Spinal cord (tissue), 10 donors: Measurements from ENCODE around the gene POTEI. TPM values are rescaled to one million over a fixed set of nuclear protein-coding genes. Genes with fewer than 3 reads are reported as not detected.
"Not testable (repeated sequence)": the region's sequence is repeated elsewhere in the genome, so short reads cannot be mapped to it uniquely, and the experiment has no call there.

Source experiments
- DNase-seq, 6 donors: peaks; one replicate each; pipeline versions ENCODE4 v3.0.0 to v3.0.0-alpha.2; 2013 to 2015; ENCODE audit warnings: low spot score in 6 of 6, low read depth in 4 of 6
- H3K27ac ChIP-seq: one replicate; pipeline ENCODE4 v1.5.1; 2013; ENCODE audit warnings: low read depth, low read length, control low read depth
- H3K27me3 ChIP-seq: one replicate; pipeline ENCODE4 v1.6.1; 2013; ENCODE audit warnings: low read length; ENCODE audit not compliant: control insufficient read depth, insufficient read depth
- H3K36me3 ChIP-seq: one replicate; pipeline ENCODE4 v1.6.1; 2013; ENCODE audit warnings: low read length; ENCODE audit not compliant: control insufficient read depth, insufficient read depth
- H3K4me1 ChIP-seq: one replicate; pipeline ENCODE4 v1.6.1; 2013; ENCODE audit warnings: low read length; ENCODE audit not compliant: control insufficient read depth, insufficient read depth
- H3K4me3 ChIP-seq: one replicate; pipeline ENCODE4 v1.5.1; 2013; ENCODE audit warnings: low read depth, low read length, control low read depth
- H3K9me3 ChIP-seq: one replicate; pipeline ENCODE4 v1.6.1; 2013; ENCODE audit warnings: low read length; ENCODE audit not compliant: control insufficient read depth, insufficient read depth
- WGBS: methylation state at CpG from one replicate; pipeline ENCODE4 v1.1.5; 2013; ENCODE audit warnings: missing lambda C conversion rate; ENCODE audit not compliant: insufficient coverage; 5-methylcytosine and 5-hydroxymethylcytosine counted together
- long read RNA-seq, 4 donors: transcript quantifications; one replicate each; lab custom pipeline, GENCODE V29; 2026
- polyA plus RNA-seq, 2 donors: library from polyadenylated mRNA; unstranded; fragments of 120-200 nt; gene quantifications; one replicate each; pipeline ENCODE4 v1.2.1, GENCODE V29; 2013; ENCODE audit not compliant: insufficient read length in 2 of 2
- total RNA-seq, 2 donors: library from RNA; depleted of rRNA in 1 of 2; stranded (reverse); fragments of 120-200 nt in 1 of 2; fragments of >200 nt in 1 of 2; gene quantifications; one replicate each; pipeline versions ENCODE4 v1.2.3 to v1.2.4, GENCODE V29; 2013 to 2014
- donor health status: healthy.

Gene POTEI
- under 1 TPM; 0.59 to 0.72 TPM for total RNA-seq
- polyA plus RNA-seq = 1 to 10 TPM in 1 of 2 donors, under 1 TPM in 1; 0.95 to 1.1 TPM
- long read RNA-seq, donor 1 = 0 reads
- long read RNA-seq, donor 2, partial matches to known transcripts = 12 of 12 reads
- long read RNA-seq, donor 2, other reads (novel, unspliced or antisense) = 0 of 12 reads
- long read RNA-seq, donor 3, partial matches to known transcripts = 0 of 6 reads
- long read RNA-seq, donor 3, other reads (novel, unspliced or antisense) = 6 of 6 reads
- long read RNA-seq, donor 4, partial matches to known transcripts = 0 of 7 reads
- long read RNA-seq, donor 4, other reads (novel, unspliced or antisense) = 7 of 7 reads

- not testable (repeated sequence) for H3K9me3 ChIP-seq, H3K27me3 ChIP-seq, H3K4me1 ChIP-seq, H3K36me3 ChIP-seq, H3K27ac ChIP-seq, DNase-seq, H3K4me3 ChIP-seq
- no CpG with 5 or more reads among the region's 13 CpGs for WGBS
Measured at GRCh38 chr2:130509228-130509627, at the start of gene POTEI. Gene POTEI (minus strand): TSS chr2:130509328. CDS start chr2:130509235, 93 bp downstream.

- not testable (repeated sequence) for H3K4me1 ChIP-seq, H3K27me3 ChIP-seq, DNase-seq, H3K27ac ChIP-seq, H3K9me3 ChIP-seq, H3K36me3 ChIP-seq, H3K4me3 ChIP-seq
- no CpG with 5 or more reads among the region's 8 CpGs for WGBS
Measured at GRCh38 chr2:130556441-130556840, 47.3 kb upstream of the POTEI start.

GRCh38 chr2:130554178-130554577 is 45.0 kb upstream of the POTEI start:
- not testable (repeated sequence) for H3K4me1 ChIP-seq, H3K27ac ChIP-seq, H3K4me3 ChIP-seq, H3K36me3 ChIP-seq, H3K9me3 ChIP-seq, H3K27me3 ChIP-seq, DNase-seq
- WGBS = no CpG with 5 or more reads among the region's 4 CpGs

GRCh38 chr2:130549475-130549874 is 40.3 kb upstream of the POTEI start:
- not testable (repeated sequence) for DNase-seq, H3K9me3 ChIP-seq, H3K27ac ChIP-seq, H3K36me3 ChIP-seq, H3K27me3 ChIP-seq, H3K4me1 ChIP-seq, H3K4me3 ChIP-seq
- WGBS = no CpG with 5 or more reads among the region's 27 CpGs

- H3K36me3 ChIP-seq, DNase-seq, H3K4me3 ChIP-seq, H3K9me3 ChIP-seq, H3K27ac ChIP-seq, H3K27me3 ChIP-seq, H3K4me1 ChIP-seq: not testable (repeated sequence)
- WGBS = no CpG with 5 or more reads among the region's 3 CpGs
Measured at GRCh38 chr2:130548418-130548817, 39.3 kb upstream of the POTEI start.

- H3K9me3 ChIP-seq, H3K27me3 ChIP-seq, DNase-seq, H3K4me3 ChIP-seq, H3K36me3 ChIP-seq, H3K27ac ChIP-seq, H3K4me1 ChIP-seq: not testable (repeated sequence)
- no CpG with 5 or more reads among the region's 5 CpGs for WGBS
Measured at GRCh38 chr2:130544978-130545377, 35.9 kb upstream of the POTEI start.

DNA sequence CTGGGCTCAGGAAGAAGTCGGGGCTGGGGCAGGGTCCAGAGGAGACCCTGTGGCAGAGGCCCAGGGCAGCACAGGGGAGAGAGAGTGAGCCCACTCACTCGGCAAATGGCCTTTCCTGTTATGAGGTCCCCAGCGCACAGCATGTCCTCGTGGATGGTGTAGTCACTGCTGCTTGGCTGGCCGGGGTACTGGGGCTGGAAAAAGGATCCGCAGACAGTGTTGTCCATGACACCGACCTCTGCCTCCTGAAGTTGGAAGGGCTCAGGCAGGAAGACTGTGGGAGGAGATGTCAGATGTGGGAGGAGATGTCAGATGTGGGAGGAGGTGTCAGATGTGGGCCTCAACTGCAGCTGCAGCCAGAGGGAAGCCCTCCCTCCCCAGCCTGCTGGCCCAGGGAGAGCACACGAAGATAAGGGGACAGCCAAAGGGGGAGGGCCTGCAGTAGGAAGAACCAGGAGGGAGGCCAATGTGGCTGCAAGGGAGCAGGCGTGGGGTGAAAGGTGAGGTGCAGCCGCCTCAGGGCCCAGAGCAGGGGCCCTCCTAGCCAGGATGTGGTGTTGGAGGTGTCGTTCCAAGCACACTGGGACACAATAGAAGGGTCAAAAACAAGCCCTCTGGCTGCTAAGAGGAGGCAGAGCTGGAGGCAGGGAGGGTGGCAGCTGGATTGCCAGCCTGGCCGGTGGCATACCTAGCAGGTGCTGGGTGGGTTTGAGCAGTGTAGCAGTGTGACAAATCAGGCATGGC is 34.8 kb upstream of the POTEI start:
- H3K27ac ChIP-seq, H3K4me3 ChIP-seq, DNase-seq, H3K36me3 ChIP-seq, H3K9me3 ChIP-seq, H3K27me3 ChIP-seq, H3K4me1 ChIP-seq: not testable (repeated sequence)
- WGBS = no CpG with 5 or more reads among the region's 12 CpGs

- H3K27me3 ChIP-seq, H3K4me3 ChIP-seq, H3K36me3 ChIP-seq, H3K4me1 ChIP-seq, DNase-seq, H3K27ac ChIP-seq, H3K9me3 ChIP-seq: not testable (repeated sequence)
- WGBS = no CpG with 5 or more reads among the region's 4 CpGs
Measured at GRCh38 chr2:130542789-130543188, 33.7 kb upstream of the POTEI start.

DNA sequence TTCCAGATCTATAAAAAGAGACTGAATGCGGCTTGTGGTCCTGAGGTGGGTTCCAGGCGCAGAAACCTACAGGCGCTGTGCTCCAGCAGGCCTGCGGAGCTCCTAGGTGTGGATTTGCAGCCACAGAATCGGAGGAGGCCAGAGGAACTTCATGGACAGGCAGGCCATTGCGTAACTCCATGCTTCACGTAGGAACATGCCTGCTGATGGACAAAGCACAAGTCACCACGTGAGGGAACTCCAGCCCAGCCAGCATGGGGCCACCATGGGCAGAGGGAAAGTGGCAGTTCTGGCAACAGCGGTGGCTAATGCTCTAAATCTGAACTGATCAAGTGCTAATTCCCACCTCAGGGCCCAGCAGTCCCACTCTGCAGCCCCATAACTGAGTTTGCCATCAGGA is 29.1 kb upstream of the POTEI start:
- not testable (repeated sequence) for H3K4me3 ChIP-seq, DNase-seq, H3K27ac ChIP-seq, H3K9me3 ChIP-seq, H3K27me3 ChIP-seq, H3K36me3 ChIP-seq, H3K4me1 ChIP-seq
- WGBS = no CpG with 5 or more reads among the region's 9 CpGs

DNA sequence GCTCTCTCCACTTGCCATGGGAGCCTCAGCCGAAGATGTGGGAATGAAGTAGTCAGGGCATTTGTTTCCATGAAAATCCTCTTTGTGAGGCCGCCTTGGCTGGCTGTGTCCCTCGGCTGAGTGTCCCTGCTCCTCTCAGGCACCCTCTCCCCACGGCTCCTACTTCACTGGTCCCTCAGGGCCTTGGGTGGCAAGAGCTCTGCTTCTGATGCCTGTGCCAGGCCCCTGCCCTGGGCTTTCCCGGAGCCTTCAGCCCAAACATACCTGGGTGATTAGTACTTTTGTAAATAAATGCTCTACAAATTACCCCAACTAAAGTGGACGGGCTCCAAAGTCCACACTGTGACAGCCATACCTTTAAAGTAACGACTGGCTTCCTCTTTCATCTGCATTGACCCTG is 27.5 kb upstream of the POTEI start:
- H3K9me3 ChIP-seq, H3K4me3 ChIP-seq, H3K36me3 ChIP-seq, H3K4me1 ChIP-seq, H3K27ac ChIP-seq, H3K27me3 ChIP-seq, DNase-seq: not testable (repeated sequence)
- WGBS = no CpG with 5 or more reads among the region's 7 CpGs
